ENCODE measurements around the gene CTNNBL1.

DNA sequence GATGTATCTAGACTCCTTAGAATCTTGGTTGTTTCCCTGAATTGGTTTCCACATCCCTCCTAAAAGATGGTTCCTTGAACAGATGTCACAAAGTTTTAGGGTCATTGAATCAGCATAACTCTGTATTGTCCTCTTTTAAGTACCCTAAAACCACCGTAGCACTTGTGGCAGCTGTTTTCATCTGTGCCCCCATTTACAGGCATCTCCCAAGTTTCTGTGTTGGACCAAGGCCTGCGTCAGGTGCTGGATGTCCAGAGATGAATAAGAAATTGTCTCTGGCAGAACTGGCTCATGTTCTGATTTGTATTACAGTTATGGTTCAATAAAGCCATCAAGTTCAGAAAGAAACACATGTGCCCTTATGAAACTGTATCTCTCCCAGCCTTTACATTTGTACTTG lies 48.3 kb downstream of the CTNNBL1 start:
- TF ChIP-seq, protein P1, sequence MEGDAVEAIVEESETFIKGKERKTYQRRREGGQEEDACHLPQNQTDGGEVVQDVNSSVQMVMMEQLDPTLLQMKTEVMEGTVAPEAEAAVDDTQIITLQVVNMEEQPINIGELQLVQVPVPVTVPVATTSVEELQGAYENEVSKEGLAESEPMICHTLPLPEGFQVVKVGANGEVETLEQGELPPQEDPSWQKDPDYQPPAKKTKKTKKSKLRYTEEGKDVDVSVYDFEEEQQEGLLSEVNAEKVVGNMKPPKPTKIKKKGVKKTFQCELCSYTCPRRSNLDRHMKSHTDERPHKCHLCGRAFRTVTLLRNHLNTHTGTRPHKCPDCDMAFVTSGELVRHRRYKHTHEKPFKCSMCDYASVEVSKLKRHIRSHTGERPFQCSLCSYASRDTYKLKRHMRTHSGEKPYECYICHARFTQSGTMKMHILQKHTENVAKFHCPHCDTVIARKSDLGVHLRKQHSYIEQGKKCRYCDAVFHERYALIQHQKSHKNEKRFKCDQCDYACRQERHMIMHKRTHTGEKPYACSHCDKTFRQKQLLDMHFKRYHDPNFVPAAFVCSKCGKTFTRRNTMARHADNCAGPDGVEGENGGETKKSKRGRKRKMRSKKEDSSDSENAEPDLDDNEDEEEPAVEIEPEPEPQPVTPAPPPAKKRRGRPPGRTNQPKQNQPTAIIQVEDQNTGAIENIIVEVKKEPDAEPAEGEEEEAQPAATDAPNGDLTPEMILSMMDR (IDR thresholded peaks at IDR 0.05) = no peak
- TF ChIP-seq POLR2A (IDR thresholded peaks at IDR 0.05; ENCODE audit: low read depth) (no peak), POLR2AphosphoS5 (IDR thresholded peaks at IDR 0.05) (no peak), EP300 (IDR thresholded peaks at IDR 0.05) (no peak)

Measured in esophagus muscularis mucosa (tissue), 4 donors.